ENCODE results near the gene CSPG4.
A peak's percentile ranks its signal among the peaks of the same experiment; 100 is the strongest.

CSPG4 gene

DNA sequence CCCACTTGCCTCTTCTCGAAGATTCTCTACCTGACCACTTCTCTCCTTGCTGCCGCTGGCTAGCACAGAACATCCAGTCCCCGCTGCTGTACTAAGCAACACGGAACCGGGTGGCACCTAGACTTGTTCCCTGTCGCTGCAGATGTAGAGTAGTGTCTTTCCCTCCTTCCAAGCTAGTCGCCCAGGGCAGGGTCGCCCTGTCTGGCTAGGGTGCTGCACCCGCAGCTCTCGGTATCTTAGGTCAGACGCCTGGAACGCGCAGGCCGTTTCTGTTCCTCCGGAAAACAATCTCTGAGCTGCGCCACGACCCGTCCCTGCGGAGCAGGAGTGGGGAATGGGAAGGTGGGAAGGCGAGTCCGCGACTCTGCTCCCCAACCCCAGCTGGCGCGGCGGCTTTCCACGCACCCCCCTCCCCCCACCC, 65.7 kb downstream of the CSPG4 start:
- Histone ChIP-seq H3F3A (ENCODE audit: control insufficient read depth, insufficient read depth) (no peaks in the 10 kb centered on the region), H3K79me2 (ENCODE audit: control insufficient read depth, low read length) (no peaks in the 10 kb centered on the region), H3K9me2 (replicated peaks; ENCODE audit: control insufficient read depth, low read length) (no peaks in the 10 kb centered on the region), H3K36me3 (ENCODE audit: control insufficient read depth, low read length) (no peaks in the 10 kb centered on the region), H4K20me1 (ENCODE audit: control insufficient read depth, insufficient read depth, low read depth, low read length) (no peaks in the 10 kb centered on the region), H3K4me3 (ENCODE audit: low read length) (peak overlapping the region; percentile 73), H3K4me1 (ENCODE audit: control insufficient read depth, low read length) (peaks cover 14% of the 10 kb centered on the region), H3K4me2 (ENCODE audit: low read length) (peak overlapping the region; percentile 79), H3K27me3 (ENCODE audit: control insufficient read depth, low read length) (peaks cover 37% of the 10 kb centered on the region), H3K9me3 (ENCODE audit: control insufficient read depth, insufficient read depth, low read length) (no peaks in the 10 kb centered on the region), H3K27ac (ENCODE audit: low read depth, low read length) (no peak overlapping the region)
- TF ChIP-seq EZH2phosphoT487 (IDR thresholded peaks at IDR 0.05; ENCODE audit: borderline replicate concordance, low read length) = peak; percentile 91; the same call in 1 of the 2 replicates
- TF ChIP-seq, protein P1, sequence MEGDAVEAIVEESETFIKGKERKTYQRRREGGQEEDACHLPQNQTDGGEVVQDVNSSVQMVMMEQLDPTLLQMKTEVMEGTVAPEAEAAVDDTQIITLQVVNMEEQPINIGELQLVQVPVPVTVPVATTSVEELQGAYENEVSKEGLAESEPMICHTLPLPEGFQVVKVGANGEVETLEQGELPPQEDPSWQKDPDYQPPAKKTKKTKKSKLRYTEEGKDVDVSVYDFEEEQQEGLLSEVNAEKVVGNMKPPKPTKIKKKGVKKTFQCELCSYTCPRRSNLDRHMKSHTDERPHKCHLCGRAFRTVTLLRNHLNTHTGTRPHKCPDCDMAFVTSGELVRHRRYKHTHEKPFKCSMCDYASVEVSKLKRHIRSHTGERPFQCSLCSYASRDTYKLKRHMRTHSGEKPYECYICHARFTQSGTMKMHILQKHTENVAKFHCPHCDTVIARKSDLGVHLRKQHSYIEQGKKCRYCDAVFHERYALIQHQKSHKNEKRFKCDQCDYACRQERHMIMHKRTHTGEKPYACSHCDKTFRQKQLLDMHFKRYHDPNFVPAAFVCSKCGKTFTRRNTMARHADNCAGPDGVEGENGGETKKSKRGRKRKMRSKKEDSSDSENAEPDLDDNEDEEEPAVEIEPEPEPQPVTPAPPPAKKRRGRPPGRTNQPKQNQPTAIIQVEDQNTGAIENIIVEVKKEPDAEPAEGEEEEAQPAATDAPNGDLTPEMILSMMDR (IDR thresholded peaks at IDR 0.05; ENCODE audit: low read depth, low read length, poor library complexity, severe bottlenecking) = no peak

DNA sequence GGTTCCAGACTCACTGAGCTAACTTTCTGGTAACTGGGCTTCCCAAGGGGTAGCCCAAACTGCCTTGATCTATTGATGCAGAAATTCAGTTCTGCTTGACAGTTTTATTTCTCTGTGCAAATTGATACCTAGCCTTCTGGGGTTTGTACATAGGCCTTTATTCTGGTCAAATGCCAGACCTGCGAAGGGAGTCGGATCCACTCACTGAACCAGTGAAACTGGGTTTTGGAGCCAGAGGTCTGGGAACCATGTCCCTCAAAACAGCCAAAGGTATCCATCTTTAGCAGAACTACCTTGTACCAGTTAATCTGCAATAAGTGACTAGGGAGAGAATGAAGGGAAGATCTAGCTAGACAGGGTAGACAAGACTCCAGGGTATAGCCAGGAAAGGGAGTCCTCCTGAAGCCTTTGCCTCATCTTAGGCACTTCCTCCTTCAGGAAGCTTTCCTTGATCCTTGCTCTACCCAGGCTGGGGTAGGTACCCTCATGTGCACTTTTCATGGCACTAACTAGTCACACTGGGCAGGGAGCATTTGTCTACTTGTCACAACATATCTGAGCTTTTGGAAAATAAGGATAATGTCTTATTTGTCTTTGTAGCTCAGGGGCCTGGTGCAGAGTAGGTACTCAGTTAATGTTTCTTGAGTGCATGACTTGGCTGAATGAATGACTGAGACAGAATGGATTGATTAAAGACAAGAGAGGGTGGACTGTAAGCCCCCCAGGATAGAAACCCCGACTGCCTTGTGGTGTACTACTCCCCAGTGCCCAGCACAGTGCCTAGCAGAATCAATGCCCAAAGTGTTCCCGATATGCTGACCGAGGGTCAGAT, 66.3 kb downstream of the CSPG4 start:
- Histone ChIP-seq H3F3A (ENCODE audit: control insufficient read depth, insufficient read depth) (peaks cover 1% of the 10 kb centered on the region), H3K36me3 (ENCODE audit: control insufficient read depth, low read length) (no peaks in the 10 kb centered on the region), H3K9me2 (replicated peaks; ENCODE audit: control insufficient read depth, low read length) (no peaks in the 10 kb centered on the region), H3K4me3 (ENCODE audit: low read length) (peak overlapping the region; percentile 73), H3K27ac (ENCODE audit: low read depth, low read length) (no peak overlapping the region), H3K4me1 (ENCODE audit: control insufficient read depth, low read length) (peaks cover 21% of the 10 kb centered on the region), H3K9me3 (ENCODE audit: control insufficient read depth, insufficient read depth, low read length) (no peaks in the 10 kb centered on the region), H3K27me3 (ENCODE audit: control insufficient read depth, low read length) (peaks cover 37% of the 10 kb centered on the region), H4K20me1 (ENCODE audit: control insufficient read depth, insufficient read depth, low read depth, low read length) (no peaks in the 10 kb centered on the region), H3K79me2 (ENCODE audit: control insufficient read depth, low read length) (no peaks in the 10 kb centered on the region), H3K4me2 (ENCODE audit: low read length) (peak overlapping the region; percentile 79)
- TF ChIP-seq EZH2phosphoT487 (IDR thresholded peaks at IDR 0.05; ENCODE audit: borderline replicate concordance, low read length) = no peak
- TF ChIP-seq, protein P1 (IDR thresholded peaks at IDR 0.05; ENCODE audit: low read depth, low read length, poor library complexity, severe bottlenecking) = no peak

DNA sequence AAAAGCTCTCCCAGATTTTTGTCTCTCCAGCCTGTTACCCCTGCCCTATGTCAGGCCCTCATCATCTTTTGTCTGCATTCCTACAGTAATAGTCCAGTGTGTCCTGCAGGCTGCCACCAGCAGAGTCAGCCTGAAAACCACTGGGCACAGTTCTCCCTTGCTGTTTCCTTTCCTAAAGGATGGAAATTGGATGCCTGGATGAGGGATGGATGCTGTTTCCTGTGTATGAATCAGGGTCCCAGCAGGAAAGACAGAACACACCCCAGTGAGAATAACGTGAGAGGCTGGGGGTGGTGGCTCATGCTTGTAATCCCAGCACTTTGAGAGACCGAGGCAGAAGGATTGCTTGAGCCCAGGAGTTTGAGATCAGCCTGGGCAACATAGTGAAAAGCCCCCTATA, 68.3 kb downstream of the CSPG4 start:
- peaks cover 26% of the 10 kb centered on the region for H3K4me1 ChIP-seq (ENCODE audit: control insufficient read depth, low read length)
- H3K36me3 ChIP-seq (ENCODE audit: control insufficient read depth, low read length) = peaks cover 9% of the 10 kb centered on the region
- H3K9me2 ChIP-seq (replicated peaks; ENCODE audit: control insufficient read depth, low read length) = no peaks in the 10 kb centered on the region
- no peak overlapping the region for H3K27ac ChIP-seq (ENCODE audit: low read depth, low read length)
- H3K9me3 ChIP-seq (ENCODE audit: control insufficient read depth, insufficient read depth, low read length) = no peaks in the 10 kb centered on the region
- H4K20me1 ChIP-seq (ENCODE audit: control insufficient read depth, insufficient read depth, low read depth, low read length) = no peaks in the 10 kb centered on the region
- TF ChIP-seq EZH2phosphoT487 (IDR thresholded peaks at IDR 0.05; ENCODE audit: borderline replicate concordance, low read length) = no peak
- TF ChIP-seq, protein P1 (IDR thresholded peaks at IDR 0.05; ENCODE audit: low read depth, low read length, poor library complexity, severe bottlenecking) = no peak
- H3K79me2 ChIP-seq (ENCODE audit: control insufficient read depth, low read length) = peaks cover 10% of the 10 kb centered on the region
- H3F3A ChIP-seq (ENCODE audit: control insufficient read depth, insufficient read depth) = peaks cover 9% of the 10 kb centered on the region
- no peak overlapping the region for H3K4me3 ChIP-seq (ENCODE audit: low read length)
- H3K27me3 ChIP-seq (ENCODE audit: control insufficient read depth, low read length) = peaks cover 37% of the 10 kb centered on the region
- H3K4me2 ChIP-seq (ENCODE audit: low read length) = no peak overlapping the region
